Colonic mucosa (tissue), 4 donors: Measurements from ENCODE around the gene ZNF75A. TPM values are rescaled to one million over a fixed set of nuclear protein-coding genes. Genes with fewer than 3 reads are reported as not detected.

ENCODE experiments used
- DNase-seq: peaks from one replicate; pipeline ENCODE4 v3.0.0-alpha.2; 2020
- H3K27ac ChIP-seq: fragments of 200-600 bp; one replicate; pipeline ENCODE4 v1.8.0; 2021
- H3K27me3 ChIP-seq: fragments of 200-600 bp; one replicate; pipeline ENCODE4 v1.8.0; 2021
- H3K36me3 ChIP-seq: fragments of 200-600 bp; one replicate; pipeline ENCODE4 v1.8.0; 2021
- H3K4me1 ChIP-seq: fragments of 200-600 bp; one replicate; pipeline ENCODE4 v1.8.0; 2021; ENCODE audit warnings: mild to moderate bottlenecking
- H3K4me3 ChIP-seq: fragments of 200-600 bp; one replicate; pipeline ENCODE4 v1.8.0; 2021
- H3K9ac ChIP-seq, 2 donors: one replicate each; pipeline ENCODE4 v1.7.0; 2013; ENCODE audit warnings: control low read depth in 2 of 2, low read depth in 2 of 2, low read length in 2 of 2
- H3K9me3 ChIP-seq: fragments of 200-600 bp; one replicate; pipeline ENCODE4 v1.8.0; 2021
- CTCF ChIP-seq: fragments of 200-600 bp; IDR thresholded peaks from one replicate; pipeline ENCODE4 v1.8.0; 2022; ENCODE audit warnings: antibody characterized with exemption, mild to moderate bottlenecking
- intact Hi-C: fragments of 100-400 bp; cut with DNase I; formaldehyde crosslinking; loops from one replicate; pipeline ENCODE4 v1.14.1; 2022
- total RNA-seq, 2 donors: library from RNA; stranded (reverse); fragmentation: NEBNext Ultra II Directional in 1 of 2; extraction: Animal tissue kit (Norgen Biotek cat#: 25700) in 1 of 2; gene quantifications; one replicate each; pipeline ENCODE4 v1.2.1, GENCODE V29; 2021
- donor health status: healthy.
- donor health status: DM: no; HTN: no; CAD: no.
- donor health status: DM: no; HTN: no; CAD: no.

Gene ZNF75A
- total RNA-seq, 2 donors from 2014 or later = 14.2 to 20.5 TPM

DNA sequence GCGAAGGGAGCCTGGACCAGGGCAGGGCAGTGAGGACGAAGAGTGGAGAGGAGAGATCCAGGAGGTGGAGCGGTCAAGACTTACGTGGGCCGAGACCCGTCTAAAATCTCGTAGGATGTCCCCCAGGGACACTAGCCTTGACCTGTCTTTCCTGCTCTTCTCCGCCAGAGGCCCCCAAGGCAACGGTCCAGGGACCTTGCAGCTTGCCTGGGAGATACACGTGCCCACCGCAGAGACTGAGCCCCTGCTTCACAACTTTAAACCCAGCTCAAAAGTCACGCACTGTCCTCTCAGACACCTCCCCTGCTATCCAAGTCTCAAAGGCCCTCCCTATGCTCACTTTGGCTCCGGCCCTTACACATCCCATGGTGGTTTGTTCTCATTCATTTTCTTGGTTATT, 9.5 kb upstream of the ZNF75A start:
- TF ChIP-seq CTCF = no peak
- peaks cover 8% of the 10 kb centered on the region for H3K36me3 ChIP-seq
- H3K9me3 ChIP-seq = peaks cover 4% of the 10 kb centered on the region
- H3K4me3 ChIP-seq = no peak overlapping the region
- H3K27ac ChIP-seq = no peak overlapping the region
- intact Hi-C loops = no loop called here
- no peaks in the 10 kb centered on the region for H3K27me3 ChIP-seq
- no peaks in the 10 kb centered on the region for H3K4me1 ChIP-seq
- DNase-seq = no peak
- no peak overlapping the region for H3K9ac ChIP-seq

GRCh38 chr16:3304370-3304769, 927 bp upstream of the ZNF75A start:
- TF ChIP-seq CTCF = no peak
- DNase-seq = no peak
- peak overlapping the region; percentile 87 for H3K4me3 ChIP-seq
- no peaks in the 10 kb centered on the region for H3K27me3 ChIP-seq
- intact Hi-C loops = no loop called here
- H3K36me3 ChIP-seq = peaks cover 4% of the 10 kb centered on the region
- no peaks in the 10 kb centered on the region for H3K4me1 ChIP-seq
- no peak overlapping the region for H3K9ac ChIP-seq
- H3K9me3 ChIP-seq = no peaks in the 10 kb centered on the region
- no peak overlapping the region for H3K27ac ChIP-seq

- Histone ChIP-seq H3K27ac (peak overlapping the region; percentile 87), H3K4me3 (peak overlapping the region; percentile 87), H3K9ac (peak overlapping the region; percentile 46 to 83), H3K27me3 (no peaks in the 10 kb centered on the region), H3K4me1 (no peaks in the 10 kb centered on the region), H3K9me3 (no peaks in the 10 kb centered on the region), H3K36me3 (peaks cover 4% of the 10 kb centered on the region)
- no peak for DNase-seq
- no peak for TF ChIP-seq CTCF
- intact Hi-C loops = no loop called here
These were observed 781 bp downstream of the ZNF75A start for GRCh38 chr16:3306078-3306477.

DNA sequence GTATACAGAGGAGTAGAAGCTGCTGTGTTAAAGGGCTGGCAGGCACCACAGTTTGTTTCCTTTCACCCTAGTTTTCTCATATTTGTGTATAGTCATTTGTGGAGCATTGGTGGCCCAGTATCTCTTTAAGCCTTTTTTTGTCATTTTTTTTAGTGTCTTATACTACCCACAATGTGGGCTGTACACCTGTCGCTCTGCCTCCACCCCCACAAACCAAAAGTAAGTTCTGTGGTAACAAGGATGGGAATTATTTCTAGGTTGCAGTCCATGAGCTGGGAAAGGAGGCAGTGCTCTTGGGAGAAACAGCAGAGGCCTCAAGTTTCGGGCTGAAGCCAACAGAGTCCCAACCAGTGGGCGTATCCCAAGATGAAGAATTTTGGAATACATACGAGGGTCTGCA, 6.2 kb downstream of the ZNF75A start:
- TF ChIP-seq CTCF = no peak
- no peaks in the 10 kb centered on the region for H3K4me1 ChIP-seq
- no peak overlapping the region for H3K4me3 ChIP-seq
- H3K27me3 ChIP-seq = no peaks in the 10 kb centered on the region
- H3K36me3 ChIP-seq = peaks cover 7% of the 10 kb centered on the region
- peaks cover 6% of the 10 kb centered on the region for H3K9me3 ChIP-seq
- H3K9ac ChIP-seq = no peak overlapping the region
- intact Hi-C loops = loop anchor here (10.0 kb wide), 1 partner anchor 73 kb away; no protein-coding TSS in a partner anchor
- H3K27ac ChIP-seq = no peak overlapping the region
- no peak for DNase-seq

DNA sequence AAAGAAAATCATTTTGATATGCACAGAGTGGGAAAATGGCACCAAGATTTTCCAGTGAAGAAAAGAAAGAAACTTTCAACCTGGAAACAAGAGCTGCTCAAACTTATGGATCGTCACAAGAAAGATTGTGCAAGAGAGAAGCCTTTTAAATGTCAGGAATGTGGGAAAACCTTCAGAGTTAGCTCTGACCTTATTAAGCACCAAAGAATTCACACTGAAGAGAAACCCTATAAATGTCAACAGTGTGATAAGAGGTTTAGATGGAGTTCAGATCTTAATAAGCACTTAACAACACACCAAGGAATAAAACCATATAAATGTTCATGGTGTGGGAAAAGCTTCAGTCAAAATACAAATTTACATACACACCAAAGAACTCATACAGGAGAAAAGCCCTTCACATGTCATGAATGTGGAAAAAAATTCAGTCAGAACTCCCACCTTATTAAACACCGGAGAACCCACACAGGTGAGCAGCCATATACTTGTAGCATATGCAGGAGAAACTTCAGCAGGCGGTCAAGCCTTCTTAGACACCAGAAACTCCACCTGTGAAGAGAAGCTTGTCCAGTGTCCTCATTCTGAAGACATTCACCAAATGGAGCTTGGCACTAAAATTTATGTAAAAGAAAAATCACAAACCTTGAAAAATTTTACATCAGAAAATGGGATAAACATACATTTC, 12.2 kb downstream of the ZNF75A start:
- H3K9me3 ChIP-seq = peaks cover 9% of the 10 kb centered on the region
- no peaks in the 10 kb centered on the region for H3K27me3 ChIP-seq
- H3K27ac ChIP-seq = no peak overlapping the region
- H3K4me3 ChIP-seq = no peak overlapping the region
- H3K4me1 ChIP-seq = no peaks in the 10 kb centered on the region
- H3K36me3 ChIP-seq = peaks cover 6% of the 10 kb centered on the region
- intact Hi-C loops = loop anchor here (10.0 kb wide), 1 partner anchor 67 kb away; no protein-coding TSS in a partner anchor
- H3K9ac ChIP-seq = no peak overlapping the region
- no peak for TF ChIP-seq CTCF
- no peak for DNase-seq
